ENCODE measurements around the gene FLYWCH2.

DNA sequence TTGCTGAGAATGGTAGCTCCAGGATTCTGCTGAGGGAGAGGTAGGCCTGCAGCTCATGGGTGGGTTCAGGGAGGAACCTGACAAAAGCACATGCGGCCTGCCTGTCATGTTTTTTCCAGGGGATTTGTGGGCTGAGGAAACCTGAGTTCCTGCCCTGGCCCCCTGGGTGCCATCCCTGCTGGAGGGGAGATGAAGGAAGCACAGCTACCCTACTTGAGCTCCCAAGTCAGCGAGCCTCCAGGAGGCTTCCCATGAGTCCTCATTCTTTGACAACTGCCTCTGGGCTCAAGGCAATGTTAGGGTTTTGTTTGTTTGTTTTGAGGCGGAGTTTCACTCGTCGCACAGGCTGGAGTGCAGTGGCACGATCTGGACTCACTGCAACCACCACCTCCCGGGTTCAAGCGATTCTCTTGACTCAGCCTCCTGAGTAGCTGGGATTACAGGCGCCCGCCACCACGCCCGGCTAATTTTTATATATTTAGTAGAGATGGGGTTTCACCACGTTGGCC lies 16.6 kb downstream of the FLYWCH2 start:
- TF ChIP-seq CTCF (IDR thresholded peaks at IDR 0.05 in 4 of 5, conservative IDR thresholded peaks at IDR 0.05 in 1 of 5) (no peak), POLR2A (IDR thresholded peaks at IDR 0.05) (no peak)
